Measurements from ENCODE around the gene KCNK5.

Gene KCNK5

DNA sequence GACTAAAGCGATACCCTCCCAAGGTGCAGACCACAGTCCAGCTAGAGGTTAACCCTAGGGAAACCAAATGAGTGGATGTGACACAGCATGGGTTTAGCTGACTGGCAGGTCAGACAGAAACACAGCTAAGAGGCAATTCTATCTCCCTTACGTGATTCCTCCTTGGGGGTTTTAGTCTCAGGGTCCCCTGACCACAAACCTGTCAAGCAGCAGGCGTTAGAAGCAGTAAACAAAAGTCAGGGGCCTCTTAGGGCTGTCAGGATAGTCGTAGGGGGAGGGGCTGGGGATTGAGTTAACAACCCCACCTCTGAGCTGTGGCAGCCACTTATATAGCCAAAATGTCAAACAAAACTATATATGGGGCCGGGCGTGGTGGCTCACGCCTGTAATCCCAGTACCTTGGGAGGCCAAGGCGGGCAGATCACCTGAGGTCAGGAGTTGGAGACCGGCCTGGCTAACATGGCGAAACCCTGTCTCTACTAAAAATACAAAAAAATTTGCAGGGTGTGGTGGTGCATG is 13.6 kb downstream of the KCNK5 start:
- no peak for DNase-seq

DNA sequence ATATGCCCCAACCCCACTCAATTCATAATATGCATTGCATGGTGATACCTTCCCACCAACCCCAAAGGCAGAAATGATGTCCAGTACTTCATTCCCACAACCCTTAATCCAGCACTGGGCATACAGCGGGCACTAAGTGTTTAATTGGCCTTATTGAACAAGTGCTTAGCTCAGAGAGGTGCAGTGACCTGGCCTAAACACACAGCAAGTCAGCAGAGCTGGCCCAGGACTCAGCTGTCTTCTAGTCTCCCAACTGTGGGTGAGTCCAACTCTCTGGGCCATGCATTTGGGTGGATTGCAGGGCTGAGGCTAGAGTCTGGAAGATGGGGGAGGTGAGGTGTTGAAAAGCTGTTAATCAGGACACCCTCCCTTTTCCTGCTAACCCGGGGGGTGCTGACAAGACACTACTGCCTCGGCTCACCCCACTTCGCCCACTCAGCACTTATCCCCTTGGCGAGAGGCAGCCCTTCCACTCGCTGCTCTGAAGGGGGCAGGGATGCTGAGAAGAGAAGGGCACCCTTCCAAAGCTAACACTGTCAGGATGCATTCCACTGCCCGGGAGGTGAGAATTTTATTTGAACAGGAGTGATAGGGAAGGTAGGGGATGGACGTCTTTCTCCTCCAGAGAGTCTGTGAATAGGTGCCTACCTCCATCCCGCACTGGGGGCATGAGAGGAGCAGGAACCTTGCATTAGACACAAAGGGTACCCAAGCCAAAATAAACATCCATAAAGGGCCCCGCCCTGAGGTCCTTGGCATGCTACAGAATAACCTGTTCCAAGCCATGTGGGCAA is 14.2 kb downstream of the KCNK5 start:
- DNase-seq = no peak

DNA sequence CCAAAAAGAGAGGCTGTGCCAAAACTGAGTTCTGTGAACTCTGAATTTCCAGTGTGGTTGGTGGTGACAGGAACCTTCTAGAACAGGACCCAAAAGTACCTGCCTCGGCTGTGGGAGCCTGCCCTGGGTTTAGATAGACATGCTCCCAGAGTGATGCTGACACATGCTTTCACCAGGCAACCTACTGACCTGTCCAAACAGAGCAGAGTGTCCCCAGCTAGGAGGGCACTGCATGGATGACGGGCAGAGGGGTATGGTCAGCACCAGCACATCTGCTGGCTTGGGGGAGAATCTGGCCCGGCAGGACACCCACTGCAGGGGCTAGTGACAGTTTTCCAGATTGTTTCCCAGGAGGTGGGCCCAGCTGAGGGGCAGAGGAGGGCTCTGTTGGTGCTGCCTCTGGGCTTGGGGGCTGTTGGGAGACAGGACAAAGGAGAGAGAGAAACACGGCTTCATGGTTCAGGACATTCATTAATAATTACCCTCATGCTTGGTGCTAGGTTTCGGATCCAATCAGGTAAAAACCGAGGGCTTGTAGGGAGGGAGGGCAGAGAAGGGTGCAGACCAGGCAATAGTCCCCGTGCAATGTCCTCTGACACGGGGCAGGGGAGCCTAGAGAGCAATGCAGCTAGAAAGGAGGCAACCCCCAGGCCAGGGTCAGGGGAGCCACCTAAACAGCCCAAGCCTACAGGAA is 15.0 kb downstream of the KCNK5 start:
- no peak for DNase-seq

DNA sequence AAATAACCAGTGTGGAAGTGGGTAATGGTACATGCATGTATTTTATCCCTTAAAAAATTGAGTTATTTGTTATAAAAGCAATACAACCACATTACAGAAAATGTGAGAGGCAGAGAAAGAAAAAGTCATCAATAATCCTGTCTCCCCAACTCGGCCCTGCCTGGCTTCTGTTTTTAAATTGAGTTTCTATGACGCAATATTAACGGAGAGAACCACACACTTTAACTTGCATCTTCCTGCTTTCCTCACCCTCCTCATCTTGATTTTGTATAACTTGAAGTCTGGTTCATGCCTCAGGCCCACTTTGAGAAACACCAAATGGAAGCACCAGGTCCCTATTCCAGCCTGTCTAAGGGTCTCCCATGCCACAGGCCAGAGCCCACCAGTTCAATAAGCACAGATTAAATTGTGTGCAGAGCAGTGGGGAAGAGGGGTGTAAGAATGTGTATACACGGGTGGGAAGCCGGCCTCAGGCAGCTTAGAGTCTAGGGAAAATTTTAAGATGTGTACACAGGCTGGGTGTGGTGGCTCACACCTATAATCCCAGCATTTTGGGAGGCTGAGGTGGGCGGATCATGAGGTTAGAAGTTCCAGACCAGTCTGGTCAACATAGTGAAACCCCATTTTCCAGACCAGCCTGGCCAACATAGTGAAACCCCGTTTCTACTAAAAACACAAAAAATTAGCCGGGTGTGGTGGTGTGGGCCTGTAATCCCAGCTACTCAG is 15.9 kb downstream of the KCNK5 start:
- no peak for DNase-seq

DNA sequence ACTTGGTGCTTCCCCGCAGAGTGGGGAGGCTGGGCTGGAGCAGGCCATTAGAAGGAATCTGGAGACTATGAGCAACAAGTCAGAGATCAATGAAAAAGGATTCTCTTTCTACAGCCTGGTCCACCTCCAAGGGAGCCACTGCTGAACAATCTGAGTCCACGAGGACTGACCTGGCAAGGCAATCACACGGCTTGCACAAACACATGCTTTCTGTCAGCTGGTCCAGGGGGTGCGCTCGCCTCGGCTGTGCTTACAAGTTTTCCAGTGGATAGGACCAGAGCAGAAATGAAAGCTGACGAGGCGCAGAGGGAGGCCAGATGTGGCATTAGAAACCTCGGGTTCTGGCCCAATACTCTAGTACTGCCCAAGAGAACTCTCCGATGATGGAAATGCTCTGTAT is 18.1 kb downstream of the KCNK5 start:
- DNase-seq = no peak

DNA sequence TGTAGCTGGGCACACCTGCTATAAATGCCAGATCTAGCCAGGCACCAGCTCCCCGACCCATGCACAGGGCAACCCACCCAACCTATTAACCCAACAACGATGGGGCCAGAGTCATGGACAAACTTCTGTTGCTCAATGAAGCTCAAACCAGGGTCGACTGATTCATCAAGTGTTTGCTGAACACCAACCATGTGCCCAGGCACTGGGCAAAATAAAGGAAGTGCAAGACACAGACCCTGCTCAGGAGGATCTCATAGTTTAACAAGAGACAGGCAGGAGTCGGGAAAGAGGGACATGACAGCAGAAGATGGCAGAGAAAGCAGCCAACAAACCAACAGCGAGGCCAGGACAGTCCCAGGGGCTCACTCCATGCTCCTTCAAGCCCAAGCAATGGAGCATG is 18.8 kb downstream of the KCNK5 start:
- DNase-seq = no peak

DNA sequence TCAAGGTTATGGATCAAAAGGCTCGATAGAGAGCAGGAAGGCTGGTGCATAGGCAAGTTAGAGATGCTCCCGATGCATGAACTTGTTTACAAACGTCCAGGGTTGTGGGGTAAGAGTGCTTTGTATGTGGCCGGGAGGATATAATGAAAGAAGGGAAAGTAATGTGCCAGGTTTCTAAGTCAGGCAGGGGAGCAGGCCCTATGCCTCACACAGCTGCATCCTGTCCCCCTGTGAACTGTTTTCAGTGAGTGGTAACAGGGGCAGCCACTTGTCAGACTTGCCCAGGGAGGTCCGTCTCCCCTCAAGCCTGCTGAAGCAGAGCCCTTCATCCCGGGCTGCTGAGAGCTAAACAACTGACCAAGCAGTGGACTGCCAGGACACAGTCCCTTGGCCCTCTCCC is 19.4 kb downstream of the KCNK5 start:
- no peak for DNase-seq

DNA sequence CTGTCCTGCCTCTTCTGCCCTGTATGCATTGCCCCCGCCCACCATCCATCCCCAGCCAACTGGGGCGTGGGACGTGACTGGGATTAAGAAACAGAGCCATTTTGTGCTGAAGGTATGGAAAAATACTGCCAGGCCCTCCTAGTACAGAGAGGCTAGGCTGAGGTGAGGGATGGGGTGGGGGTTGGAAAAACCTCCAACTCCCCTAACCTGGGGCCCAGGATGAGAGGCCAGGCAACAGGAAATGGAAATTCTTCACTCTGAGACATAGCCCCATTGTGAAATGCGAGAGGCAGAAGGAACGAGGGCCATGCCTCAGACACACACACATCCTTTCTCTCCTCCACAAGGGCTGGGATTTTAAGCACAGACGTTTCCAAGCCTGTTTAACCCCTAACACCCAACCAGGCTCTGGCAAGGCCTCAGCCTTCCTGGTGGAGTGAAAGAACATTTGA is 19.9 kb downstream of the KCNK5 start:
- no peak for DNase-seq

DNA sequence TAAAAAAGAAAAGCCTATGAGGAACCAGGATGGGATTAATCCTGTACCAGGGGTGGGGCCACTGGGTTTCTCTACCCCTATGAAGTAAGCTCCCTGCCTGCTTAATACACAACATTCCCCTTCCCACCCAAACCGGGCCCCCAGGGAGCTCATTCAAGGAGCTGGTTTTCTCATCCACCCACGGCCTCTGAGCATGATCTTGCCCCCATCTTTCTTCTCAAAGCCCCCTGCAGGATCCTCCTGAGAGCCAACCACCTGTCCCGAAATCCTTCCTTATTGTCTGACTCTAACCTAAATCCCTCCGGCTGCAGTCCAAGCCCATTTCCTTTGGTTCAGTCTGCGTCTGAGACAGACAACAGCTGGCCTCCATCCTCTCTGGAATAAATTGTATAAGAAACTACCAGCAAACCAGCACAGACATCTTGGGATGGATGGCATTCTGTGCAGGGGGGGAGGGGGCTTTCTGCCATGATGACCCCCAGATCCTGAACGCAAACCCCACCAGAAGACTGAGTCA is 21.0 kb downstream of the KCNK5 start:
- no peak for DNase-seq

DNA sequence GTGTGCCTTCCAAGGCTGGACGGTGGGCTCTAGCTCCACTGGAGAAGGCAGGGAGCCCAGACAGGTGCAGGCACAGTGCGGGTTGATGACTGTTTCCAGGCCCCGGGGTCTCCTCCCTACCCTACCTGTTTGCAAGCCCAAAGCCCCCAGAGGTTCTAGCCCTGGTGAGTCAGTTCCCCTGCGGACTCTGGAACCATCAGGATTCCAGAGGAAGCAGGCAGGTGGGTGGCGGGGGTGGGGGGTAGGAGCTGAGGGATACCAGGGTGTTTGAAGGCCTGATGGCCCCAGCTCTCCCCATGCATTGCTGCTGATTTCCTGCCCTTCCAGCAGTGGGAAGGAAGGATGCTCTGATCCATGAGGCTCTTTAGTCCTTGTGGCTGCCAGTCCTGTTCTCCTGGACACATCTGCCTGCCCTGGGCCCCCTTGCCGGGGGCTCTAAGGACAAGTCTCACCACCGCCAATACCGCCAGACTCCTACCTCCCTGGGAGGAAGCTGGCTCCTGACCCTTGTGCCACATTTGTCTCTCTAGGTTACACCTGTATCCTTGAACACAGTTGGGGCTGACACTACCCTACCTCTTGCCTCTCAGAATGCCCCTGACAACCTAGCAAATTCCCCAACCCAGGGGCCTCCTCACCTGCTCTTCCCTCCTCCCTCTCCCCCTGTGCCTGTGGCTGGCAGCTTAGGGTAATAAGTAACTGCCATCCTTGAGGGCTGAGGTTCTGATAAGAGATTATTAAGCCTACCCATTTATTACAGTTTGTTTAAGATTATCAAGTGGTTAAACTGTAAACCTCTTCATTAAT is 21.7 kb downstream of the KCNK5 start:
- DNase-seq = no peak

DNA sequence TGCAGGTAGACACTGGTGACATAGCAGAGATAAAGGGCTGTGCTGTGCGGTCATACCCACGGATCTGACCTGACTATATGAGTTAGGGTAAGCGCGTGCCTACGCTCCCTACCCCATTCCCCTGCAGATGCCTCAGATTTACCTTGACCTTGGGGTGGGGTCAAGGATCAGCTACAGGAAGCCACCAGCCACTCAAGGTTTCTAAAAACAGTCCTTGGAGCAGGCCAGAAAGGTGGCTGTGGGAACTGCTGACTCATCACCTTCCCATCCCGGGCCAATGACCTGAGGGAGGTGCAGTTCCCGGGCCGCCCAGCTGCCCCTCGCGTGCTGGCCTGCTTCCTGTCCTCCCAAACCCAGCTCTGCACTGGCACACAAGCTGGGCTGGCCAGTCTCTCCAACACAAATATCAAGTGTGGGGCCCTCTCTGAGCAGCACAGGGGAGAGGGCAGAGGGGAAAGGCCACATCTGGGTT is 23.0 kb downstream of the KCNK5 start:
- DNase-seq = no peak

DNA sequence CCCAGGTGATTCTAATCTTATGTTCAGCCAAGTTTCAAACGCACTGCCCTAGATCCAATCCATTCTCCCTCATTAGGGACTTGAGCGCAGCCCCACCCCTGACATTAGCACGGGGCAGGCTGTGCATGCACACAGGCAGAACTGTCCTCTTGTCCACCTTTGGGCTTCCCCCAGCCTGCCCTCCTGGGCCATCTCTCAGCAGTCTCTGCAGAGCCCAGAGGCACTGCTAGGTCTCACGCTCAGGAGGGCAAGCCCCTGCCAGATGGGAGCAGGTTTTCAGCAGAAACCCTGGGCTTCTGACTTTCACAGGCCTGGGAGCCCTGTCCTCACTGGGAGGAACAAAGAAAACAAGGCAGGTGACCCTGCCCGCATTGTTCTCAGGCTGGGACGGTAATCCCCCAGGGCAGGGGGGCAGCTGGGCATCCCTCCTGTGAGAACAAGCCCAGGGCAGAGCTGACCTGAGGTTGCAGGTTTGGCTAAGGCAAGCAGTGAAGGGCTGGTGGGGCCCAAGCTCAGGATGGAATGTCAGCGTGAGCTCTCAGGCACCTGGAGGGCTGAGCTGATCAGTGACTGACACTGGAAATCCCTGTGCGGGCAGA is 24.5 kb downstream of the KCNK5 start:
- DNase-seq = no peak

DNA sequence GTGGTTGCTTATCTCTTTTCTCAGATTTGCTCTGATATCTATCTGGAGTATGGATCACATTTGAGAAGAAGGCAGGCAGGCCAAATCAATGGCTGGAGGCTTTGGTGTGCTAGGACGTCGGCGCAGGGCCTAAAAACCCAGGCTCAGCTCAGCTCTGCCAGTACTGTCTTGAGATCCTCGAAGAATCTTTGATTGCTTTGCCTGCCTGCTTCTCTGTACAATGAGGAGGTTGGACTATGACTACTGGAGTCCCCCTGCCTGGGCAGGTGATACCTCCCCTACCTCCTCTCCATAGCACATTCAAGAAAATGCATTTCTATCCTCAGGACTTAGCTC is 25.1 kb downstream of the KCNK5 start:
- no peak for DNase-seq

DNA sequence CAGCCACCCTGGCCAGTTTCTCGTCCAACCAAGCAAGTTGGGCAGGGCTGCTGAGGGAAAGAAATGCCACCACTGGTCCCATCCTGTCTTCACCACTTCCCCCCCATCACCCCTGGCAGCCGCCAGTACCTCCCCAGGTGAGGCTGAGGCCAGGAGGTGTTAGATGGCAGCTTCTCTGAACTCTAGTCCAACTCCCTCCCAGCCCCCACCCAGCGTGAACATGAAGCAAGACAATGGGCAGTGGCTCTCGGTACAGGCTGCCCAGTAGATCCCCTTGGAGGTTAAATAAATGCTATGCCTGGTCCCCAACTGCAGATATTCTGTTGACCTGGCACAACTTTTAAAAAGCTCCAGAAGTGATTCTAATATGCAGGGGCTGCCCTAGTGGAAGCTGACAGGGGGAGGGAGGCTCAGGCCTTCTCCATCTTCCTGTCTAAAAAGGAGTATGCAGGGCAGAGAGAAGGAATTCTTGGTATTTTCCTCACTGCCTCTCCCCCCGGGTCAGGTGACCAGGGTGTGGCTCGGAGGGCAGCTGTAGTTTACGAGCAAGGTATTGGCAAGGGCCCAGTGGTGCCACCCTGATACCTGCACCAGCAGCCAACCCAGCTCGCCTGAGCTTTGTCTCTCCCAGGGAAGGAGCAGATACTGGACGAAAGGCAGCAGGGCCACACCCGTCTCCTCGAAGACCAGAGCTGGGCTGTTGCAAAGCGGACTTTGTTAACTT is 25.7 kb downstream of the KCNK5 start:
- DNase-seq = no peak

DNA sequence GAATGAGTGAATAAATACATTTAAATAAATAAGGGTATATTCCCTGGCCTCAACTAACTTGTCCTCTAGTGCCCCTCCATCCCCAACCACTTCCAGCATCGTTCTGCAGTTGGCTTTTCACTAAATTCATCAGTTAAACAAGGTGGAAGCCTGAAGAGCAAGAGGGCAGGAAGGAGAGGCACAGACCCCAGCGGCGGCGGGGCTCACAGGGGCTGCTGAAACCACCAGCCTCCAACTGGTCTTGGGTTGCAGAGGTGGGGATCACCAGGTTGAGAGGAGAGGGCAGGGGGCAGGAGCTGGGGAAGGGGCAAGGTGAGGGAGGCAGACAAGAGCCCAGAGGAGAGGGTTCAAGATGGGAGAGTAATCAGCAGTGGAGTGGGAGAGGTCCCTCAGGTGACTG is 27.1 kb downstream of the KCNK5 start:
- DNase-seq = no peak

DNA sequence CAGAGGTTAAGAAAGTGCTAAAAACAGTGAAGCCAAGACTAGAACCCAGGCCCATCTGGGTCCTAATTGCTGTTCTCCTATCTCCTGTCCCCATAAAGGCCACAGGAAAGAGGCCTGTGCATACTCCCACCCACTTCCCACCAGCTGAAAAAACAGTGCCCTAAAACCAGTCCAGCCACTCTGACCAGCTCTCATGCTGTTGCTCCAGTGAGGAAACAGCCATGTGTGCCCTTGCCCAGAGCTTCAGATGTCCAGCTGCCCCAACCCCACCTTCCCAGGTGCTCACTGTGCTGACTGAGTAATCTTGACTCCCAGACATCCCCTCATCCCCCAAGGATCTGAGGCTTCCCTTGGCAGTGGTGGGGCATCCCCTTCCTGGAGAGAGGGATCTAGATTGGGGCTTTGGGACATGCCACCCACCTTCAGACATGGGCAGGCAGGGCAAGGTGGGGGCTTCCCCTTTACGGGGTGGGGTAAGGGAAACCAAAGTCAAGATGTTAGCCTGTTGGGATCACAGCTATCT is 28.7 kb downstream of the KCNK5 start:
- no peak for DNase-seq

DNA sequence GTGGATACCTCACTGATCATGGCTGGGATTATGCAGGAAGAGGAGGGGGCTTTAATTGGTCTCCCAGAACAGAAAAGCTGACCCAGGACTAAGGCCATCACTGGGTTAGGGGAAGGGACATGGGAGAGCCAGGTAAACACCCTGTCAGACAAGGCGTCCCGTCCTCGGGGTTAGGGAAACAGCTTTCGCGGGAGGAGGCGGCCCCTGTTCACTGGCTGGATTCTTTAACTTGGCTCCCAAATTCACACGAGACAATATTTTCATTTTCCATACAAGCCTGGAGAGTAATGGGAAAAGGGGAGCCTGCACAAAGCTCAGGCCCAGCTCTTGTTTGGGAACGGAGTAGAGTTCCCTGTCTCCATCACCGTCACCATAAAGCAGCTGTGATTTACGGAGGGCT is 29.3 kb downstream of the KCNK5 start:
- no peak for DNase-seq

DNA sequence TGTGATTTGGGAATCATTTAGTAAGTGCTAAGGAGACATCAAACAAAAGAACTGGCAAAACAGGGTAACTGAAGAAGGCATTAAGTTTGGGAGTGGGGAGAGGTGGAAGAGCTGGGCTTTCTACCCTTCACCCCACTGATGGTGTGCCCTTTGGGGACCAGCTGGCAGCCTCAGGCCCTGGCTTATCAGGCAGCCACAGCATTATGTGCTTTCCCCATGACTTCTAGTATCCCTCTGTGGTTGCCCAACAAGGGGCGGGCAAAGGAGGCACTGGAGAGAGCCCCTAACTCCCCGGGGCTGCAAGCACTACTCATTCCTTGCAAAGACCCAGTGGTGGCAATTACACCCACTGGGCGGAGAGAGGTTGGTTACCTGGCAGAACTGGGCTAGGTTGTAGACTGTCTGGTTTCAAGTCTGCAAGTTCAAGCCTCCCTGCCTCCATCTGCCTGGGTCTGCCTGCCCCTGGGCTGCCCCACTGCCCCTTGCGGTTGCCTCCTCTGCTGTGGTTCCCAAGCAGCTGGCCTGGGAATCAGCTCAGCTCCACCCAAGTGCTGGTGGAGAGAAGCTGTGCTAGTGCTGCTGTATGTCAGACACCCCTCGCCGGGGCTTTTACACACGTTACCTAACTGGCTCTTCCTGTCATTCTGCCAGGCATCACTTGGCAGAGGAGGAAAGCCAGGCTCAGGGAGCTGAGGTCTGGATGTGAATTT is 29.9 kb downstream of the KCNK5 start:
- DNase-seq = no peak

DNA sequence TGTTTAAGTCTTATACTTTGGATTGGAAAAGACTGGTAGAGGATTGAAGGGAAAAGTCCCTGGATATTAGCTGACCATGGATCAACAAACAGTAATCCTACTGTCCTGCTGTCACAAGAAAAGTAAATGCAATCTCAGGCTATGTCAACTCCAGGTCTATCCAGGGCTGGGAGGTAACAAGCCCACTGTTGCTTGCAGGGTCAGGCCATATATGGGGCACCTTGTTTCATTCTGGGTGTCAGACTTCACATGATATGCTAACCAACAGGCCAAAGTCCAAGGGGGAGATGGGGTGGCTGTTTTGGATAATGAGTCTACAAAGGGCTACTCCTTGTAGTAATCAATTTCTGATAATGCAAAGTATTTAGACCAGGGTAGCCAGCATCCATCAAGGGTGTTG is 30.7 kb downstream of the KCNK5 start:
- DNase-seq = no peak

DNA sequence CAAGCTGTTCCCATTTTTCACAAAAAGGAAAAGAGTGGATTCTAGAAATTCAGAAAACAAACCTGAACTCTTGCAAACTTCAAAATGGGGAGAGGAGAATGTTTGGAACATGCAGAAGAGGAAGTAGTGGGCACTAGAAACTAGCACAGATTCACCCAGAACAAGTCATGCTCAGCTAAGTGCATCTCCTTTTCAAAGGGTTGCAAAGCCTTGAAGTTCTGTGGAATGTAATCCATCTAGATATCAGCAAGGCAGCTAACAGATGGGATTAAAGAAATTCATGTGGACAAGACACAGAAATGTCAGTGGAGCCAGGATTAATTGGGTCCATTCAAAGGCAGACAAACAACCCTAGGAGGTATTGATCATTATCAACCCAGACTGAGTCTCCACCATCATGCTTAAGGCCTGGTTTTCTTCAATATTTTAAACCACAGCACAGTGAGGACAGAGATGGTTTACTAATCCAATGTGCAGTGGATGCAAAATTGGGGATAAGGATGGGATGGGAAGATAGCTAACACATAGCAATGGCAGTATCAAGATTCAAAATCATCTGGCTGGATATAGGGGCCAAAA is 31.3 kb downstream of the KCNK5 start:
- DNase-seq = no peak
